HG03575 (cell line): Measurements from ENCODE around the gene TTLL5.

Source experiments
- ATAC-seq: cut with Tn5 transposase; IDR thresholded peaks from one replicate; pipeline ENCODE4 v1.9.1; 2021; ENCODE audit not compliant: unreplicated experiment, insufficient number of reproducible peaks, low FRiP score; ENCODE audit errors: extremely low read depth

Gene TTLL5

GRCh38 chr14:75769047-75769685 is 108.1 kb downstream of the TTLL5 start:
- no peak for ATAC-seq

- no peak for ATAC-seq
These were observed 109.6 kb downstream of the TTLL5 start for GRCh38 chr14:75770635-75771034.

GRCh38 chr14:75771595-75771994 is 110.5 kb downstream of the TTLL5 start:
- no peak for ATAC-seq

GRCh38 chr14:75773046-75773445 is 112.0 kb downstream of the TTLL5 start:
- no peak for ATAC-seq

GRCh38 chr14:75781096-75781495 is 120.0 kb downstream of the TTLL5 start:
- no peak for ATAC-seq

GRCh38 chr14:75783184-75783583 is 122.1 kb downstream of the TTLL5 start:
- no peak for ATAC-seq

- no peak for ATAC-seq
These were observed 122.7 kb downstream of the TTLL5 start for GRCh38 chr14:75783602-75784313.

- no peak for ATAC-seq
These were observed 123.3 kb downstream of the TTLL5 start for GRCh38 chr14:75784314-75784686.

GRCh38 chr14:75793806-75794205 is 132.8 kb downstream of the TTLL5 start:
- ATAC-seq, result no peak

GRCh38 chr14:75794615-75795038 is 133.6 kb downstream of the TTLL5 start:
- ATAC-seq, result no peak

- ATAC-seq, result no peak
These were observed 139.7 kb downstream of the TTLL5 start for GRCh38 chr14:75800792-75801191.

GRCh38 chr14:75802486-75802885 is 141.4 kb downstream of the TTLL5 start:
- no peak for ATAC-seq

GRCh38 chr14:75803765-75804164 is 142.7 kb downstream of the TTLL5 start:
- ATAC-seq, result no peak

GRCh38 chr14:75804570-75805275 is 143.7 kb downstream of the TTLL5 start:
- ATAC-seq, result no peak

GRCh38 chr14:75805646-75806045 is 144.6 kb downstream of the TTLL5 start:
- ATAC-seq, result no peak

- ATAC-seq, result no peak
These were observed 145.3 kb downstream of the TTLL5 start for GRCh38 chr14:75806352-75806832.

GRCh38 chr14:75807667-75808360 is 146.8 kb downstream of the TTLL5 start:
- no peak for ATAC-seq

- ATAC-seq, result no peak
These were observed 150.2 kb downstream of the TTLL5 start for GRCh38 chr14:75811136-75811829.
